GDM1 (cell line): Measurements from ENCODE around the gene CDR2L.
"Not testable (repeated sequence)": the region's sequence is repeated elsewhere in the genome, so short reads cannot be mapped to it uniquely, and the experiment has no call there.

ENCODE experiments used
- DNase-seq: peaks from one replicate; lab custom pipeline; 2025; lab: John Stamatoyannopoulos, UW

Gene CDR2L

DNA sequence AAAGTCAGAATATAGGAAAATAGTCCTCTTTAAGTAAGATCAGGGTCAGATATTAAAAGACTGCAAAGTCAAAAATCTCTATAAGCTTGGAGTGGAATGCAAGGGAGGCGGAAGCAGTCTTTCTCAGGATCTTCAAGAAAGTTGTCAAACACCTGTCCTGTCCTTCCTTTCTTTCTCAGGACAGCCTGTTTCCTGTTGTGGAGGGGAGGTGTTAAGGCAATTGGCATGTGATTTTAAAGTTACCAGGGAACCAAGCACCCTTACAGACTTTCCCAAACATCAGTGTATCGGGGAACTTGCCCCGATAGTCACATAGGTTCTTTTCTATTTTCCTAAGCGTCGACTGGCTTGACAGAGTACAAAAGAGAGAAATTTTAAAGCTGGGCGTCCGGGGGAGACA, 57.3 kb downstream of the CDR2L start:
- DNase-seq: no peak

DNA sequence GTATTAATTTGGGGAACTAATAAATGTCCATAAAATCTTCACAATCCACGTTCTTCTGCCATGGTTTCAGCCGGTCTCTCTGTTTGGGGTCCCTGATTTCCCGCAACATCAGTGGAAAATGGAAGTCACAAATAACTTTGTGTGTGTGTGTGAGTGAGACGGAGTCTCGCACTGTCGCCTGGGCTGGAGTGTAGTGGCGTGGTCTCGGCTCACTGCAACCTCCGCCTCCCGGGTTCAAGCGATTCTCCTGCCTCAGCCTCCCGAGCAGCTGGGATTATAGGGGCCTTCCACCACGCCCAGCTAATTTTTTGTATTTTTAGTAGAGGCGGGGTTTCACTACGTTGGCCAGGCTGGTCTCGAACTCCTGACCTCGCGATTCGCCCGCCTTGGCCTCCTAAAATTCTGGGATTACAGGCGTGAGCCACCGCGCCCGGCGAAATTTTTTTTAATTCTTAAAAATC, 58.5 kb downstream of the CDR2L start:
- not testable (repeated sequence) for DNase-seq

DNA sequence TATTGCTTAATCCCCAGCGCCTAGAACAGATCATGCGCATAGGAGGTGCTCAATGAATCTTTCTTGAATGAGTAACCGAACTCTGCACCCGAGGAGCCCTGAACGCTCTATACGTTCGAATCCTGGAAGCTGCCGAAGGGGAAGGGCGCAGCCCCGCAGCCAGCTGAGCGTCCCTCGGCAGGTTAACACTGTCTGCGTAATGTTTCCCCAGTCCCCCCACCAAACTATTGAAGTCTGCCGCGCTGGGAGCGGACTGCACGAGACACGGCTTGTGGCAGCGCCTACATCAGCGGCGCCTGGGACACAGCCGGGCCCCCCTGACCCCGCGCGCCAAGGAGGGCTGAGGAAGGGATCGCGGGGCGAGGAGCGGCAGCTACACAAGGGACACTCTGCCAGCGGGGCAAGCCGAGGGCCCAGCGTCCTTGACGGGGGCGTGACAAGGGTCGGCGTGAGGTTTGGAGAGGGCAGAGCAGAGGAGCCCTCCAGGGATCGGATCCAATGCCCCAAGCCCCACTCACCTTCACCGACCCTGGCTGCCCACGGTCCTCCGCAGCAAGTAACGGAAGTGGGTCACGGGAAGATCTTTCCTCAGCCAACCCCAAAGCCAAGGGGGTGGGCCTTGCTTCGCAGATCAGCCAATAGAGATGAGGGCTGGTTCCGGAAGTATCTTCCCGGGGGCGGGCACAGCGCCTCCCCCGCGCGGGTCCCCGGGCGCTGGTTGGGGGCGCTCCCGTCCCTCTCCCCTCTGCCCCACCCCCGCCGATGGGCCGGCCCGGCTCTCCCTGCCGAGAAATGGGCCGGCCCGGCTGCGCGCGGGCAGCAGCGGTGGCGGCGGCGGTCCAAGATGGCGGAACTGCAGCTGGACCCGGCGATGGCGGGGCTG, 59.2 kb downstream of the CDR2L start, which contains the start of the genes ATP5PD and KCTD2:
Gene ATP5PD, minus strand, starts transcription at position 563 of the 883 bp plus-strand sequence. CDS start 4,319 bp downstream, outside the sequence.
Gene KCTD2, plus strand, starts transcription at position 819 of the 883 bp plus-strand sequence. Its CDS starts 26 bp downstream, at position 845.
- DNase-seq: peak; percentile 95

DNA sequence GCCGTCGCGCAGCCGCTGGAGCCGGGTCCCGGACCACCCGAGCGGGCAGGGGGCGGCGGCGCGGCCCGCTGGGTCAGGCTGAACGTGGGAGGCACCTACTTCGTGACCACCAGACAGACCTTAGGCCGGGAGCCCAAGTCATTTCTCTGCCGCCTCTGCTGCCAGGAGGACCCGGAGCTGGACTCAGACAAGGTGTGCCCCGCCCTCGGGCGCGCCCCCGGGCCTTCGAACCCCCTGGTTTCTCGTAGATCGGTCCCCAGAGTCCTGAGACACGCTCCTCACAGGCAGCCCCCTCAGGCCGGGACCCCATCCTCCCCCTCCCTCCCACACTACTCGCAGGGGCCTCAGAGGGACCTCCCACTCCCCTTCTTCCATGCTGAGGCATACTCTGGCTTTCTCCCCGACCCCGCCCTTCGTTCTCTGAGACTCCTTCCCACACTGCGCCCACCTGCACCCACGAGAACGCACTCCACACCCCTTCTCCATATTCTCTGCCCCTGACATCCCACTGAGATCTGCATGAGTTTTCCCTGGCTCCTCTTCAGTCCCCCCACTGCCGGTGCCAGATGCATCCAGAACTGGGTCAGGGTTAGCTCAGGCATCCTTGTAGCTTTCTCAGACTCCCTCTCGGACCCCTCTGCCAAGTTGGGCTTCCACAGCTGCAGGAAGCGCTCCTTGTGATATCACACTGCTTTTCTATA, 60.1 kb downstream of the CDR2L start:
- DNase-seq: no peak

DNA sequence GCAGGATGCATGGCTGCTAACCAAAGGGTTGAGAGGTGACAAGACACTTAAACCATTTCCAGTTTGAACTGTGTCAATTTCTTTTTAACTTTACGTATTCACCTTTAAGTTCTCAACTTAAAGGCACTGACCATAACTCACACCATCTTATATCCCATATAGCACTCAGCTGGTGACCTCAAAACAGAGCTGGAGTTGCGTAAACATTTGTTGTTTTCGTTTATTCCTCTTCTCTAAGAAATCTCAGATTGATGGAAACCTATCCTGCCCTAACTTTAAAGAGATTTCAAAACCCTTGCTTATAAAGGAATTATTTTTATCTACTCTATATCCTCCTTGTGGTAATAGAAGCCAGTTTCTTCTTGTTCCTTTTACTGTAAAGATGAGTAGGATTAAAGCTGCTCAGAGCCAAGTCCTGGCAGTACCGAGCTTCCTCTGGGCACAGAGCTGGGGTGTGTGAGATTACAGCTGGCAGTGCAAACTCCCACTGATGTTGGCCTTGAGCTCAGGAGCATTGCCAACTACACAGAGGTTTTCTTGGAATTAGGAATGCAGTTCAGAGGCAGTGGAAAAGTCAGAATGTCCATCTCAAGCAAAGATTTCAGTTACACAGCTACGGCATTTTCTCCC, 60.9 kb downstream of the CDR2L start:
- DNase-seq: no peak

DNA sequence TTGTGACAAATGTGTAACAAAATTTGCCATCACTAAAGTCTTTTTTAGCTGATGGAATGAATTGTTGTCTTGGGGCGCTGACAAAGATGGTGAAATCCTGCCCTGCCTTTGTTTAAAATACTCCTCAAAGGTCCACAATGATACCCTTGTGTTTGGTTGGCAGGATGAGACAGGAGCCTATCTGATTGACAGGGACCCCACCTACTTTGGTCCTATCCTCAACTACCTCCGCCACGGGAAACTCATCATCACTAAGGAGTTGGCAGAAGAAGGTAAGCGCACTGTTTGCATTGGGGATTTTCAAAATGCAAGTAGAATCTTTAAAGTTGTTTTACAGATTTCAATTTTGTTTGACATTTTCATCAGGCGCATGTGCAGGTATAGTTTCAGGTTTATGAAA, 61.6 kb downstream of the CDR2L start:
- no peak for DNase-seq

DNA sequence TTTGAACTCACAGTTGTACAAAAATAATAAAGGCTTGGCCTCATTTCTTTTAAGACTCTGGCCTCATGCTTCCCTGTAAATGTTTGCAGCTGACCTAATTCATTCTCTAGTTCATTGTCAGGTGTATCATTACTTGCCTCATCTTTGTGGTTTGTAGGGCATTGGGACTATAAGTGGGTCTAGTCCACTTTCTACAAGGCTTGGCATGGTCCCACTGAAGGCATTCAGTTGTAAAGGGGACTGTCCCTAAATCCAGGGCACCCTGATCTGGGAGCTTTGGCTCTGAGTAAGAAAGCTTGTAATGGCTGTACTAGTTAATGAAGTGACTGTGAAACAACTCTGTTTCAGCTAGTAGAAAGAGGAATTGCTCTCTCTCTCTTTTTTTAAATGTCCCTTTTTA, 62.3 kb downstream of the CDR2L start:
- DNase-seq: no peak

DNA sequence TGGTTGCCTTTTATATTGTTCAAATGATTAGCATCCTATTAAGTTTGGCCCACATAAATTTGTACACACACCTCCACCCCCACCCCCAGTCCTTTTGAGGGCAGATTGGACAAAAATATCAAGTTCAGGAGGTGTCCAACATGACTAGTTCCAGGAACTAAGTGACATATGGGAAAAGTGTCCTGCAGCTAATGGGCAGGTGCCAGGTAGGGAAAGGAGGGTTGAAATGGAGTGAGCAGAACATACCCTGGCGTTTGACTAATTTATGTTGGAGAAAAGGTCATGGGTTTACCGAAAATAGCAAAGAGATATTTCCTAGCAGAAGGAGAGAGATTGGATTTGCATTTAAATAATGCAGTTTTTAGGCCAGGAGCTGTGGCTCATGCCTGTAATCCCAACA, 64.5 kb downstream of the CDR2L start:
- no peak for DNase-seq
